ENCODE results near the gene ADPRS.

GRCh38 chr1:36106269-36106668 is 17.6 kb downstream of the ADPRS start:
- TF ChIP-seq YY1 (IDR thresholded peaks at IDR 0.05; ENCODE audit: borderline replicate concordance in 1 of 3, control insufficient read depth in 1 of 3, extremely low read depth in 1 of 3, insufficient read depth in 3 of 3, insufficient read length in 1 of 3, insufficient replicate concordance in 2 of 3, low read depth in 1 of 3, low read length in 2 of 3) (no peak), ZZZ3 (IDR thresholded peaks at IDR 0.05) (no peak), EZH2 (IDR thresholded peaks at IDR 0.05; ENCODE audit: borderline replicate concordance, low read depth, low read length) (no peak), JUND (IDR thresholded peaks at IDR 0.05; ENCODE audit: borderline replicate concordance, low read depth, low read length) (no peak), JUND (tag; IDR thresholded peaks at IDR 0.05; ENCODE audit: borderline replicate concordance, low read depth, low read length) (no peak)
